COLO668 (cell line): ENCODE data around the gene LDLRAD4.

Source experiments
- DNase-seq: peaks from one replicate; lab custom pipeline; 2025; ENCODE audit not compliant: unreplicated experiment; lab: John Stamatoyannopoulos, UW

LDLRAD4 gene

DNA sequence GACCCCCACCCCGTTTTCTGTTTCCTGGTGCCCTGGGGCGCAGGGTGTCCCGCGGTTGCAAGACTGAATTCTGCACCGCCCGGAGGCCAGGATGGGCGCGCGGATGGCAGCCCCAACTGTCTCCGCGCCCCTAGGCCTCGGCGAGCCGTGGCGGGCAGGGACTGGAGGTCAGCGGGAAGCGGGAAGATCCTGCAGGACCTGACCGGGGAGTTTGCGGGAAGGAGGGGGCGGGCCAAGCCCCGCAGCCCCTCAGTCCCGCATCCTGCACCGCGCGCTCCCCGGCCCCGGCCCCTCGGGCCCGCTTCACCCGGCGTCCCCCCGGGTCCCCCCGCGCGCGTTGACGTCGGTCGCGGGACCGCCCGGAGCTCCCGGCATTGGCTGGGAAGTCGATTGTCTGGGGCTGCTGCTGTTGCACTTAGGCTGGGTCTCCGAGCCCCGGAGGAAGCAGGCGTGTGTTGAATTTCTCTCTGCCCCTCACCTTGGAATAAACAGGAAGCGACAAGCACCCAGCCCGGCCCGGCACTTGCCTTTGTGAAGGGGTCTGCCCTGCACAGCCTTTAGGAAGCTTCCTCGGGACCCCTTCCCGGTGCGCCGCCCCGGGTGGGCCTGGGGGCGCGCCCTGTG lies at the start of gene LDLRAD4:
Gene LDLRAD4 (plus strand): TSS at position 393 of the 624 bp plus-strand sequence.
- peak; percentile 76 for DNase-seq

GRCh38 chr18:13173578-13174145 lies 44.9 kb upstream of the LDLRAD4 start:
- no peak for DNase-seq

DNA sequence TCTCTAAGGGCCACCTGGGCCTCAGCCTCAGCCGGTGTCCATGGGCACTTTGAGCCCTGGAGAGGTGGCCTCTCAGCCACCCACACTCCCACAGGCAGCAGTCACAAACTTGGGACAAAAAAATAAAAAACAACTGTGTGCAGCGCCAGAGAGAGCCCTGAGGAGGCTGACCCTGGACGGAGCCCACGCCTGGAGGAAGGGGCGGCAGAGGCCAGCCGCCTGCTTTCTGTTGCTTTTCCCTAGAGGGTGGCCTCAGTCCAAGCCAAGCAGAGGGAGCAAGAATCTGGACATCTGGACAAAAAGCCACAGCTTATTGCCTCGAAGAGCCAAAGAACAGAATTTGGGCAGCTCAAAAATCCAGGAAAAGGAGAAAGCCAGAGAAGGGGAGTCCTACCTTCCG lies 43.3 kb upstream of the LDLRAD4 start:
- DNase-seq, result no peak

- peak; percentile 51 for DNase-seq
Measured at GRCh38 chr18:13175754-13176210, 42.8 kb upstream of the LDLRAD4 start.

DNA sequence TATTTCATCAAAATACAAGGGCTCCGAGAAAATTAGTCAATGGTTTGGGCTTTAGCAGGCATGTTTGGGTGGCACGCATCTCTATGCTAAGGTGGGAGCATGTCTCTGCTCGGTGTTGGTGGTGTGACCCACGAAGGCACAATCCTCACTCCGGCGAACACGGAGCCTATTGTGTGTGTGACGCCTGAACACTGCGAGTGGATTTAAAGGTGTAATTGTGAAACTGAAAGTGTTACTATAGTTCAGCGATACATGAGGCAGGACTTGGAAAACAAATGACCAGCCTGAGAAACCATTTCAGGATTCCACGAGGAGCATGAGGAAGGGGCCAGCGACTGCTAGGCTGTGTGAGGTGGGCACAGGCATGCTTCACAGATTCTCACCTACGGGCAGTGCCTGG lies 41.7 kb upstream of the LDLRAD4 start:
- DNase-seq, result no peak

- no peak for DNase-seq
Measured at GRCh38 chr18:13178197-13178596, 40.4 kb upstream of the LDLRAD4 start.

DNA sequence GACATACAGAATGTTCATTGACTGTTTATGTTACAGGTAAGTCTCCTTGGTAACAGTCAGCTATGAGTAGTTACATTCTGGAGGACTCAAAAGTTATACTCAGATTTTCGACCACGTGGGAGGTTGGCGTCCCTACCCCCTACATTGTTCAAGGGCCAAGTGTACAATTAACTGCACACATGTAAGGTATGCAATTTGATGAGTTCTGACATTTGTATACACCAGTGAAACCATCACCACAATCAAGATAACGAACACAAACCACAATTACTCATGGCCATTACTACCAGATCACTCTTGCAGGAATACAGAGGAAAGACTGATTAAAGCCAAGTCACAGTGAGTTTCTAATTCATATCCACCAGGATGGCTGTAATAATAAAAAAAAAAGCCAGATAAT lies 39.6 kb upstream of the LDLRAD4 start:
- no peak for DNase-seq

- DNase-seq, result peak; percentile 66
Measured at GRCh38 chr18:13179566-13180113, 38.9 kb upstream of the LDLRAD4 start.

GRCh38 chr18:13180614-13181375 lies 37.8 kb upstream of the LDLRAD4 start:
- no peak for DNase-seq

DNA sequence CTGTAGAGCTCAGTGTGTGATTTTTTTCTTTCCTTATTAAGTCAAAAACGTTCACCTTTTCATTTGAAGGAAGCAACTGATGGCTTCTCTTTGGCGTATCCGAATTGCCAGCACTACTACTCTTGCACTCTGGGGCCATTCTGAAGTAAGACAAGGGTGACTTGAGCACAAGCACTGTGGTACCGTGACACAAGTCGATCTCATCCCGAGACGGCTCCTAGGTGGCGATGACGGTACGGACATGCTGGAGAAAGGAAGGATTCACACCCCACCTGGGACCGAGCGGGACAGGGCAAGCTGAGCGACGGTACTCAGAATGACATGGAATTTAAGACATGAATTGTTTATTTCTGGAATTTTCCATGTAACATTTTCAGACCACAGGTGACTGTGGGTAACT lies 36.8 kb upstream of the LDLRAD4 start:
- DNase-seq, result no peak

DNA sequence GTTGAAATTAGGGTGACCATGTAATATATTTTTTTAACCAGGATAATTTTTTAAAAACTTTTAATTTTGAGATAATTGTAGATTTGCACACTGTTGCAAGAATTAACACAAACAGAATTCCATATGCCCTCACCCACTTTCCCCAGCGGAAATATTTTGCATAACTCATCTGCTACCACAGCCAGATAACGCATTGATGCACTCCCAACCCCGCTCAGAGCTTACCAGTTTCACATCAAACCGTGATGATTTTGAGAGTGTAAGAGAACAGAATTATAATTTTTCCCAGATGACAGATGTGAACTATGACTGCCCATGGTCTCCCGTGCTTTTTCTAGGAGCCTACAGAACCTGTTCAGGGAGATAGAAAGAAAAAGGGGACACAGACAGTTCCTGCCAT lies 35.2 kb upstream of the LDLRAD4 start:
- DNase-seq, result no peak

GRCh38 chr18:13183790-13184189 lies 34.8 kb upstream of the LDLRAD4 start:
- DNase-seq, result no peak

DNA sequence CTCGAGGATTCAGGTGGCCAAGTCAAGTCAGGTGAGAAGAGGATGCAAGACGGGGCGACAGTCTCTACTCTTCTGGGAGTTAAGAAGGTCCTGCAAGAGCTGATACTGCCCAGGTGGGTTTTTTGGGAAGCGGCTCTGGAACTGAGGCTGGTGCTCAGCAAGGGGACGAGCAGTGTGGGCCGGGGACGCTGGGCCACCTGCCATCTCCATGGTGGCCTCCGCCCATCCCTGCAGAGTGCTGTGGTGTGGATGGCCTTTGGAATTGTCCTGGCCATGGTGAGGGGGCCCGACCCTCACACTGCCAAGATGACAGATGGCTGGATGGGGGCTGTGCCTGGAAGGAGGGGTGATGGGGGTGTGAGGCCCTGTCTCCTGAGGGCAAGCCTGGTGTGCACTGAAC lies 34.2 kb upstream of the LDLRAD4 start:
- no peak for DNase-seq

- DNase-seq, result no peak
Measured at GRCh38 chr18:13185675-13186198, 32.8 kb upstream of the LDLRAD4 start.

DNA sequence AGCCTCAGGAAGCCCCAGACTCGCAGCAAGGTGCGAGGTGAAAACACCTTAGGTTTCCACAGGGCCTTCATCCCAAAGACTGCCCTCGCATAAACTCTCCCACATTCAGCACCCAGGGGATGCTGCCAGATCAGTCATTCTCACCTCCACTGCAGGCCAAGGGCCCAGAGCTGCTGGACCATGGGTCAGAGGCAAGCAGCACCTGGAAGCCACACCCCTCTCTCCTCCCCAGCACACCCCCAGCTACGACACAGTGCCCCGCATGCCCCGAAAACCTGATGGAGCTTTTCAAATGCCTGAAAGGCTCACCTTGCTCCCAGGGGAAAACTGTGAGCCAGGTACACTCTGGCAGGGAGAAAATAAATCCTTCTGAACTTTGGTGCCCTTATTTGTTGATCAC lies 31.9 kb upstream of the LDLRAD4 start:
- no peak for DNase-seq

DNA sequence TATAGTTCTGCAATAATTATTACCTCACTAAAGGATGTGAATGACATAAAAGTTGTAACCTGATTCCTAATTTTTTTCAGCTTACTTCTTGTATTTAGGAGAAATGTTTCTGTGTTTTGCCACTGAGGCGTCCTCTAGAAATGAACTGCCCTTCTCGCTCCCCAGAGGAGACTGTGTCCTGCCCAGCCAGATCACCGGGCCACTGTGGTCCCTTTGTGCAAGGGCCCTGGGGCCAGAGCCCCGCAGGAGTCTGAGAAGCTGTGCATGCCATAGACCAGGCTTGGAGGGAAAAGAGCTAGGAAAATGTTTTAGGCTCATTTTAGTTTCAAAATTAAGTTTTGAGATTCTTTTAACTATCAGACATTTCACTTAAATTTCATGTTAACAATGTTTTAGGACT lies 31.1 kb upstream of the LDLRAD4 start:
- DNase-seq, result no peak

GRCh38 chr18:13191031-13191430 lies 27.5 kb upstream of the LDLRAD4 start:
- no peak for DNase-seq

DNA sequence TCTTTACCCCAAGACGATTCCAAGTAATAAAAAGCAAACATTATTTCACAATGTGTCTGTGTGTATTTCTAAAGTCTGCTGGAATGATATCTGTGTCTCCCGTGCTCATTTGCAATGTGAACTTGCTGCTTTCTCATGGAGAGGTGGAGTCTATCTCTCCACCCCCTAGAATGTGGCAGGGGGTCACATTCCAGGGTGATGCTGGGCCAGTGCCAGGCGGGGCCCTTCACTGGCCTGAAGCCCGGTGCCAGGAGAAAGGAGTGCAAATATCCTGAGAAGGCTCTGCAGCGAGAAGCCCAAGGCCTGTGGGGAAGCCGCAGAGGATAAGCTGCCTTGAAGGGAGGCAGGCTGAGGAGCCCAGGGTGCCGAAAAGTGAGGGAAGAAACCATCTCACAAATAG lies 26.8 kb upstream of the LDLRAD4 start:
- DNase-seq, result no peak

DNA sequence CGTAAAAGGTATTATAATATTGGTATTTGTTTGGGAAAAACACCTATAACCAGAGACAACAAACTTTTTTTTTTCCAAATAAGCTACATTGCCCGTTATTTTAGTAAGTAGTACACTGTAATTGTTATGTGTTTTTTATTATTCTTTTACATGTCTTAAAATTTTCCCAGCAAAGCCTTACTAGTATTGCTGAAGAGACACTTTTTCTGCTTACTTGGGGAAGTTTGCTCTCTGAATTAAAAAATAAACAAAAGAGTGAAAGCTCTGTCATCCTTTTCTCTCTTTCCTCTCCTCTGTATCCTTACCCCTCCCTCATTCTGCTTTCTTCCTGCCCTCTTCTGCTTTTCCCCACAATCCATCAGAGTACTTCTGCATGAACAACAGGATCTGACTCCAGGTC lies 25.6 kb upstream of the LDLRAD4 start:
- DNase-seq, result no peak

DNA sequence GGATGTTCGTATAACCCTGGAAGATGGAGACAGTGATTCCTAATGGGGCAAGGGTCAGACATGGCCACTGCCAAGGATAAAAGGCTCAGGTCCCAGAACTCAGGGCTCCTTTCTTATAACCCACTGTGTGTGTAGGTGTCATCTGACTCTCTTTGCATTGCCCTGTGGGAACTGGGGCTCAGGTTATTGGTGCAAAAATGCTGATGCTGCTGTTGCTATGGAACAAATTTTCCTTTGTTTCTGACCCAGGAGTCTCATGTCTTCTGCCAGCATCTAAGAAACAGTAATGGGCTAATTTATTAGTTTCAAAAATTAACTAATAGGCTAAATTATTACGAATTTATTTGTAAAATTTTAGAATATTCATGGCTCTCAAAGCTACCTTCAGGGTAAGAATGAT lies 24.3 kb upstream of the LDLRAD4 start:
- no peak for DNase-seq

GRCh38 chr18:13198701-13199100 lies 19.9 kb upstream of the LDLRAD4 start:
- DNase-seq, result no peak

DNA sequence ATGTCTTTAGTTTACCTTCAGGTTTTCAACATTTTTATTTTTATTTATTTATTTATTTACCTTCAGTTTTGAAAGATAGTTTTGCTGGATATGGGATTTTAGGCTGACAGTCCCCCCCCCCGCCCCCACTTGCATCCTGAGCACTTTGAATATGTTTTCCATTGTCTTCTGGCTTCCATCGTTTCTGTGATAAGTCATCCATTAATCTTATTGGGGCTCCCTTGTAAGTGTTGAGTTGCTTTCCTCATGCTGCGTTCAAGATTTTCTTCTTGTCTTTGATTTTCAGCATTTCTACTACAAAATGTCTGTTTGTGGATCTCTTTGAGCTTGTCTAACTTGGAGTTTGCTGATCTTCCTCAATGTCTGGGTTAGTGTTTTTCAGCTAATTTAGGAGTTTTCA lies 19.4 kb upstream of the LDLRAD4 start:
- no peak for DNase-seq
